ENCODE measurements around the gene CA10. TPM values are rescaled to one million over a fixed set of nuclear protein-coding genes. Genes with fewer than 3 reads are reported as not detected.

CA10 gene
- total and polyA plus RNA-seq, 4 experiments from 2014 or later: 0.57 TPM; not detected in 3

DNA sequence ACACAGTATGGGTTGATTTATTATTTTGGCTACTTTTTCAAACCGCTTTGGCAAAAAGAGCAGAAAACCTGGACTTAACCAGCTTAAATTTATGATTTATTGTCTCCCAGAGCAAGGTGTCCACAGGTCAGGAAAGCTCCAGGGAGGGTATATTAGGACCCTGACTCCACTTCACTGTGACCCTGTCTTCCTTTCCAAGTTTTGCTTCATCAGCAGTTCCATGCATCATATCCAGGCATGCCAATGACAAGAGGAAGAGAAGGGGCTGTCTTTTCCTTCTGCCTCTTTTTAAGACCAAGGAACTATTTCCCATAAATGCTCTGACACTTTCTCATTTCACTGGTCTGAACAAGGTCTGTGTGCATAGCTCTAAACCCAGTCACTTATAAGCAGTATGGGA lies 316.8 kb downstream of the CA10 start:
- no peak for DNase-seq
- H3K27ac ChIP-seq (ENCODE audit: low read depth, low read length): no peak overlapping the region
- Mint-ChIP-seq H3K9me3 (no peaks in the 10 kb centered on the region), H3K27ac (no peak overlapping the region), H3K36me3 (no peaks in the 10 kb centered on the region), H3K4me1 (no peaks in the 10 kb centered on the region), H3K4me3 (no peak overlapping the region), H3K27me3 (no peaks in the 10 kb centered on the region)
- CTCF ChIA-PET (ENCODE audit: partially characterized antibody): no interaction called here
- no peaks in the 10 kb centered on the region for H3K9me3 ChIP-seq (ENCODE audit: control insufficient read depth in 1 of 2, low read length in 2 of 2)
- no peaks in the 10 kb centered on the region for H3K27me3 ChIP-seq (ENCODE audit: insufficient read depth, low read length)
- no peaks in the 10 kb centered on the region for H3K4me1 ChIP-seq (ENCODE audit: insufficient read depth, low read length)
- POLR2A ChIA-PET (ENCODE audit: partially characterized antibody): no interaction called here
- H3K36me3 ChIP-seq (ENCODE audit: insufficient read depth, low read length): no peaks in the 10 kb centered on the region
- H3K4me3 ChIP-seq (ENCODE audit: low read length in 2 of 2): no peak overlapping the region
- intact Hi-C loops (cut with micrococcal nuclease): no loop called here

DNA sequence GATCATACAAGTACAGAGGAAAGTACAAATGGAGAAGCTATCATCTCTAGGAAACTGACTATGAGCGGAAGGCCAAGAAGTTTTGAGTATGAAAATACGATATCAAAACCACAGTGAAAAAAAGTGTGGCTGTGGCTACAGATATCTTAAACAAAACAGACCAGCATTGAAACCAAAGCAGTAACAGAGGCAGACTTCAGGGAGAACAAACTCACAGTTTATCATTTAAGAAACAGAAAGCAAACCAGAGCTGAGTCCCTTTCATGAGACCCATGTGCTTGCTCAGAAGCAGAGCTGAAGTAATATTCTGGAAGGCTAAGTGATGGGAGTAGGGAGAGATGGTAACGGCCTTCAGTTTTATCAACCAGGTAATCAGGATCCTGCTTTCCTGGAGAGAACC lies 317.8 kb downstream of the CA10 start:
- POLR2A ChIA-PET (ENCODE audit: partially characterized antibody): no interaction called here
- Mint-ChIP-seq H3K9me3 (no peaks in the 10 kb centered on the region), H3K4me1 (no peaks in the 10 kb centered on the region), H3K36me3 (no peaks in the 10 kb centered on the region), H3K4me3 (no peak overlapping the region), H3K27me3 (peaks cover 1 to 2% of the 10 kb centered on the region in 2 donors), H3K27ac (no peak overlapping the region)
- no peaks in the 10 kb centered on the region for H3K36me3 ChIP-seq (ENCODE audit: insufficient read depth, low read length)
- no peaks in the 10 kb centered on the region for H3K27me3 ChIP-seq (ENCODE audit: insufficient read depth, low read length)
- intact Hi-C loops (cut with micrococcal nuclease): no loop called here
- H3K4me1 ChIP-seq (ENCODE audit: insufficient read depth, low read length): no peaks in the 10 kb centered on the region
- no peaks in the 10 kb centered on the region for H3K9me3 ChIP-seq (ENCODE audit: control insufficient read depth in 1 of 2, low read length in 2 of 2)
- CTCF ChIA-PET (ENCODE audit: partially characterized antibody): no interaction called here
- no peak for DNase-seq
- H3K4me3 ChIP-seq (ENCODE audit: low read length in 2 of 2): no peak overlapping the region
- H3K27ac ChIP-seq (ENCODE audit: low read depth, low read length): no peak overlapping the region

DNA sequence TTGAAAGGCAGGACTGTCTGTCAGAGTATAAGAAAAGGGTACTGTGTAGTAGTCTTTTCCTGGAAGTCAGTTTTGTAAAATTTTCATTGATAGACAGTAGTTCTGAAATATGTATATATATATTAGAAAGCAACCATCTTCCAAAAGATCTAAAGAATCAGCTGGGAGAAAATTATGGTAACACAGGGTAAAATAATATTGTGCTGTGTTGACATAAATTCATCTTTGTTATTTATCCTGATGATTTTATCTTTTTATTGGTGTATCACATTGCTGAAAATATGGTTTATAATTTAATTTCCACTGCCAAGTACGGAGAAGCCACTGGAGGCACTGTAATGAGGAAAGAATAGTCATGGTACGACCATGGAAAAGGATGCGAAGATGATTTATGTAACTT lies 324.9 kb downstream of the CA10 start:
- no peak overlapping the region for H3K4me3 ChIP-seq (ENCODE audit: low read length in 2 of 2)
- DNase-seq: no peak
- H3K36me3 ChIP-seq (ENCODE audit: insufficient read depth, low read length): no peaks in the 10 kb centered on the region
- Mint-ChIP-seq H3K4me3 (no peak overlapping the region), H3K4me1 (no peaks in the 10 kb centered on the region), H3K9me3 (no peaks in the 10 kb centered on the region), H3K36me3 (no peaks in the 10 kb centered on the region), H3K27me3 (peaks cover 5 to 9% of the 10 kb centered on the region in 2 donors), H3K27ac (no peak overlapping the region)
- H3K27me3 ChIP-seq (ENCODE audit: insufficient read depth, low read length): no peaks in the 10 kb centered on the region
- no peaks in the 10 kb centered on the region for H3K4me1 ChIP-seq (ENCODE audit: insufficient read depth, low read length)
- ChIA-PET CTCF (ENCODE audit: partially characterized antibody) (no interaction called here), POLR2A (ENCODE audit: partially characterized antibody) (no interaction called here)
- intact Hi-C loops (cut with micrococcal nuclease): no loop called here
- no peak overlapping the region for H3K27ac ChIP-seq (ENCODE audit: low read depth, low read length)
- no peaks in the 10 kb centered on the region for H3K9me3 ChIP-seq (ENCODE audit: control insufficient read depth in 1 of 2, low read length in 2 of 2)

DNA sequence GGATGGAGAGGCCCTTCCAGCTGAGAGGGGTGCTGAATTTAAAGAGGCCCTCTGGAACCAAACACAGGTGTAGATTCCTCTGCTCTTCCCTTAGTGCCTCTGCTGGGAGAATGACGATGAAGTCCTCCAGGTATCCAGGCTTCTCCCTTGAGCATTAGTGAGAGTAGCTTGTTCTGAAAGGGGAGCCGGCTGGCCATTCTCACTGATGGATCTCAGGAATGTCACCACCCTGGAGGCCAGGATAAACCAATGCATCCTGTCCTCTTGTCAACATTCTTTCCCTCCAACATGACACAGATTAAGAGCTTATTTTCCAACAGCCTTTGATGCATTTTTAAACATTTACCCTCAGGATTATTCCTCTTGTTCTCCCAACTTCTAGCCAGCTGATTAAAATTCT lies 325.5 kb downstream of the CA10 start:
- no peak overlapping the region for H3K4me3 ChIP-seq (ENCODE audit: low read length in 2 of 2)
- CTCF ChIA-PET (ENCODE audit: partially characterized antibody): no interaction called here

DNA sequence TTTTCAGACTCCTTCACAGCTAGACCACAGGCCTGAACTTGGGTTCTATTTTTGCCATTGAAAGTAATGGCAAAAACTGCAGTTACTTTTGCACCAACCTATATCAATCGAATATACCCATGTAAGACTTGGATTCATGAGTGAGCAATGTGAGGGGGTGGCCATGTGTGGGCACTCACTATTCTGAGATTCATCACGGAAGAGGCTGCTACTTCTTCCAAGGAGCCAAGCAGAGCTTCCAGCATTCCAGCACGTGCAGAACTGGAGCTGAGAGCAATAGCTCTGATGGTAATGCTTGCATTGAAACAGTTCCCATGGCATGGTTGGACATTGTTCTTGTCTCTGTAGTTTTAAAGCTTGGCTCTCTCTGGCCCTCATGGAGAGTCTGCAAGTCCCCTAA lies 327.6 kb downstream of the CA10 start:
- no peaks in the 10 kb centered on the region for H3K36me3 ChIP-seq (ENCODE audit: insufficient read depth, low read length)
- H3K9me3 ChIP-seq (ENCODE audit: control insufficient read depth in 1 of 2, low read length in 2 of 2): no peaks in the 10 kb centered on the region
- no peaks in the 10 kb centered on the region for H3K4me1 ChIP-seq (ENCODE audit: insufficient read depth, low read length)
- ChIA-PET CTCF (ENCODE audit: partially characterized antibody) (no interaction called here), POLR2A (ENCODE audit: partially characterized antibody) (no interaction called here)
- intact Hi-C loops (cut with micrococcal nuclease): no loop called here
- H3K4me3 ChIP-seq (ENCODE audit: low read length in 2 of 2): no peak overlapping the region
- H3K36me3 Mint-ChIP-seq: no peaks in the 10 kb centered on the region
- peaks cover 5 to 9% of the 10 kb centered on the region in 2 donors for H3K27me3 Mint-ChIP-seq
- H3K27ac Mint-ChIP-seq: no peak overlapping the region
- H3K4me3 Mint-ChIP-seq: no peak overlapping the region
- no peak for DNase-seq
- no peaks in the 10 kb centered on the region for H3K4me1 Mint-ChIP-seq
- H3K27ac ChIP-seq (ENCODE audit: low read depth, low read length): no peak overlapping the region
- no peaks in the 10 kb centered on the region for H3K9me3 Mint-ChIP-seq
- no peaks in the 10 kb centered on the region for H3K27me3 ChIP-seq (ENCODE audit: insufficient read depth, low read length)

More for the DNA sequence above, 325.5 kb downstream of the CA10 start:
- no peaks in the 10 kb centered on the region for H3K27me3 ChIP-seq (ENCODE audit: insufficient read depth, low read length)
- no peak overlapping the region for H3K27ac Mint-ChIP-seq
- no peaks in the 10 kb centered on the region for H3K9me3 Mint-ChIP-seq
- POLR2A ChIA-PET (ENCODE audit: partially characterized antibody): no interaction called here
- no peak overlapping the region for H3K4me3 Mint-ChIP-seq
- no peaks in the 10 kb centered on the region for H3K4me1 ChIP-seq (ENCODE audit: insufficient read depth, low read length)
- H3K36me3 Mint-ChIP-seq: no peaks in the 10 kb centered on the region
- peaks cover 5 to 9% of the 10 kb centered on the region in 2 donors for H3K27me3 Mint-ChIP-seq
- no peaks in the 10 kb centered on the region for H3K36me3 ChIP-seq (ENCODE audit: insufficient read depth, low read length)
- no peak overlapping the region for H3K27ac ChIP-seq (ENCODE audit: low read depth, low read length)
- intact Hi-C loops (cut with micrococcal nuclease): no loop called here
- H3K9me3 ChIP-seq (ENCODE audit: control insufficient read depth in 1 of 2, low read length in 2 of 2): no peaks in the 10 kb centered on the region
- DNase-seq: no peak
- no peaks in the 10 kb centered on the region for H3K4me1 Mint-ChIP-seq

DNA sequence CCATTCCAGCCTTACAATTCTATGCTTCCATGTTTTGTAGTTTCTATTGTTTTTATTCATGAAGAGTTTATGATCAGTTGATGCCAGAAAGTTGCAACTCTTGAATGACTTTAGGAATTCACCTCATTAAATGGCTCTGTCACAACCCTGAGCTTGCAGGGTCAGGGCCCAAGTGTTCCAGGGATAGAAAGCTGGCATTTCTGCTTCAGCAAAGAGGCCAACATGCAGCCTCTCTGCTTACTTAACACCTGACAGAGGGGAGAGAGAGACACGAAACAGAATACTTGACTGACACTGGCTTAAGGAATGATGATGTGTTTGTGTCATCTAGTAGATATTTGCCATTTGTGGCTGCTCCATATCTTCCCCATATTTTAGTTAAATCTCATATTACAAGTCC lies 328.1 kb downstream of the CA10 start:
- Mint-ChIP-seq H3K27me3 (peaks cover 2 to 6% of the 10 kb centered on the region in 2 donors), H3K36me3 (no peaks in the 10 kb centered on the region), H3K4me1 (no peaks in the 10 kb centered on the region), H3K27ac (no peak overlapping the region), H3K4me3 (no peak overlapping the region), H3K9me3 (no peaks in the 10 kb centered on the region)
- Histone ChIP-seq H3K4me1 (ENCODE audit: insufficient read depth, low read length) (no peaks in the 10 kb centered on the region), H3K36me3 (ENCODE audit: insufficient read depth, low read length) (no peaks in the 10 kb centered on the region), H3K27me3 (ENCODE audit: insufficient read depth, low read length) (no peaks in the 10 kb centered on the region), H3K9me3 (ENCODE audit: control insufficient read depth in 1 of 2, low read length in 2 of 2) (no peaks in the 10 kb centered on the region), H3K4me3 (ENCODE audit: low read length in 2 of 2) (no peak overlapping the region), H3K27ac (ENCODE audit: low read depth, low read length) (no peak overlapping the region)
- no peak for DNase-seq
- CTCF ChIA-PET (ENCODE audit: partially characterized antibody): no interaction called here
- POLR2A ChIA-PET (ENCODE audit: partially characterized antibody): no interaction called here
- intact Hi-C loops (cut with micrococcal nuclease): no loop called here

DNA sequence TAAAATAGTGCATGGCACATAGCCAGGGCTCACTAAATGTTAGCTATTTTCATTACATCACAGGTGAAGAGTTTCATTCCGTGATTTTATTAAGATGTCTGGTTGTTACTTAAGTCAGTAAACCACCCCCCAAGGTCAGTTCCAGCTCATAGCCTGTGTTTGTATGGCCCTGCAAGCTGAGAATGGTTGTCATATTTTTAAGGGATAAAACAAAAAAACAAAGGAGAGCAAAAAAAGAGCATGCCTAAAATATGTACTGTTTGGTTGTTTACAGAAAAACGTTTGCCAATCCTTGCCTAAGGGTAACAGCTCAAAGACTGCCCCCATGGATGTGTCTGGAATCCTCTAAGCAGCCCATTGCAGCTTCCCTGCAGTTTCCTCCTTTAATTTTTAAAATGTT lies 329.6 kb downstream of the CA10 start:
- H3K4me3 ChIP-seq (ENCODE audit: low read length in 2 of 2): no peak overlapping the region
- CTCF ChIA-PET (ENCODE audit: partially characterized antibody): no interaction called here
- intact Hi-C loops (cut with micrococcal nuclease): no loop called here

DNA sequence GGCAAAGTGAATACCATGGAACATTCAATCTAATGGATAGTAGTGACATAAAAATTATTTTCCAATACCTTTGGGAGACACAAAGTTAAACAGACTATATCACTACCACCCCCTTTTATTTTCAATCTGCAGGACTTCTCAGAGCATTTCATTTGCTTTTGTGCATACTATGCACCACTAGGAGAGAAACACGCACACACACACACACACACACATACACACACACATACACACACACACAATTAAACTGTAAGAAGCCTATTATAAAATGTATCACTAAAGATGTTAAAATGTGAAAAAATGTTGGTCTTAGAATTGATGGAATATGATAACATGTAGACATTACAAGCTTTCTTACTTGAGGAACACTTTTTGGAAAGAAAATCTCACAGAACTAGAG lies 331.4 kb downstream of the CA10 start:
- Mint-ChIP-seq H3K36me3 (no peaks in the 10 kb centered on the region), H3K27me3 (peaks cover 0 to 6% of the 10 kb centered on the region in 2 donors), H3K4me1 (no peaks in the 10 kb centered on the region), H3K4me3 (no peak overlapping the region), H3K27ac (no peak overlapping the region), H3K9me3 (no peaks in the 10 kb centered on the region)
- Histone ChIP-seq H3K27ac (ENCODE audit: low read depth, low read length) (no peak overlapping the region), H3K9me3 (ENCODE audit: control insufficient read depth in 1 of 2, low read length in 2 of 2) (no peaks in the 10 kb centered on the region), H3K27me3 (ENCODE audit: insufficient read depth, low read length) (no peaks in the 10 kb centered on the region), H3K4me3 (ENCODE audit: low read length in 2 of 2) (no peak overlapping the region), H3K4me1 (ENCODE audit: insufficient read depth, low read length) (no peaks in the 10 kb centered on the region), H3K36me3 (ENCODE audit: insufficient read depth, low read length) (no peaks in the 10 kb centered on the region)
- POLR2A ChIA-PET (ENCODE audit: partially characterized antibody): no interaction called here
- DNase-seq: no peak
- CTCF ChIA-PET (ENCODE audit: partially characterized antibody): no interaction called here
- intact Hi-C loops (cut with micrococcal nuclease): no loop called here

More for the DNA sequence above, 329.6 kb downstream of the CA10 start:
- Mint-ChIP-seq H3K4me1 (no peaks in the 10 kb centered on the region), H3K27ac (no peak overlapping the region), H3K36me3 (no peaks in the 10 kb centered on the region), H3K9me3 (no peaks in the 10 kb centered on the region), H3K27me3 (peaks cover 0 to 4% of the 10 kb centered on the region in 2 donors), H3K4me3 (no peak overlapping the region)
- Histone ChIP-seq H3K36me3 (ENCODE audit: insufficient read depth, low read length) (no peaks in the 10 kb centered on the region), H3K27me3 (ENCODE audit: insufficient read depth, low read length) (no peaks in the 10 kb centered on the region), H3K27ac (ENCODE audit: low read depth, low read length) (no peak overlapping the region), H3K4me1 (ENCODE audit: insufficient read depth, low read length) (no peaks in the 10 kb centered on the region), H3K9me3 (ENCODE audit: control insufficient read depth in 1 of 2, low read length in 2 of 2) (no peaks in the 10 kb centered on the region)
- POLR2A ChIA-PET (ENCODE audit: partially characterized antibody): no interaction called here
- DNase-seq: no peak
